ENCODE results near the gene ANTKMT.
"Not testable (repeated sequence)": the region's sequence is repeated elsewhere in the genome, so short reads cannot be mapped to it uniquely, and the experiment has no call there.

ANTKMT gene

GRCh38 chr16:746637-747036, 25.7 kb downstream of the ANTKMT start:
- DNase-seq: no peak

- DNase-seq: no peak
These were observed 27.2 kb downstream of the ANTKMT start for GRCh38 chr16:747978-748746.

GRCh38 chr16:749010-749409, 28.1 kb downstream of the ANTKMT start:
- no peak for DNase-seq

GRCh38 chr16:750485-750884, 29.5 kb downstream of the ANTKMT start:
- no peak for DNase-seq

- no peak for DNase-seq
These were observed 30.4 kb downstream of the ANTKMT start for GRCh38 chr16:751152-752006.

- no peak for DNase-seq
These were observed 31.0 kb downstream of the ANTKMT start for GRCh38 chr16:752007-752312.

GRCh38 chr16:754121-754607, 33.2 kb downstream of the ANTKMT start:
- not testable (repeated sequence) for DNase-seq

GRCh38 chr16:754656-755055, 33.7 kb downstream of the ANTKMT start:
- no peak for DNase-seq

- DNase-seq: no peak
These were observed 35.5 kb downstream of the ANTKMT start for GRCh38 chr16:756428-756827.

- DNase-seq: no peak
These were observed 38.4 kb downstream of the ANTKMT start for GRCh38 chr16:759110-759910.

GRCh38 chr16:760065-760464, 39.1 kb downstream of the ANTKMT start:
- no peak for DNase-seq

- no peak for DNase-seq
These were observed 39.8 kb downstream of the ANTKMT start, which contains the start of gene MSLN for GRCh38 chr16:760545-761343. TSS of gene MSLN (plus strand) at chr16:760734. CDS start at chr16:762681, 1,947 bp downstream.

GRCh38 chr16:761625-762513, 40.9 kb downstream of the ANTKMT start:
- DNase-seq: no peak

GRCh38 chr16:762595-763268, 41.8 kb downstream of the ANTKMT start:
- DNase-seq: no peak

- no peak for DNase-seq
These were observed 42.6 kb downstream of the ANTKMT start for GRCh38 chr16:763369-764183.

GRCh38 chr16:764184-764750, 43.3 kb downstream of the ANTKMT start:
- no peak for DNase-seq

- no peak for DNase-seq
These were observed 44.0 kb downstream of the ANTKMT start for GRCh38 chr16:764848-765487.

- no peak for DNase-seq
These were observed 44.5 kb downstream of the ANTKMT start for GRCh38 chr16:765488-765865.
